Measurements from ENCODE around the gene CELF2.

The CELF2 gene

GRCh38 chr10:11002916-11003315, 14.8 kb upstream of the CELF2 start:
- DNase-seq, result no peak

DNA sequence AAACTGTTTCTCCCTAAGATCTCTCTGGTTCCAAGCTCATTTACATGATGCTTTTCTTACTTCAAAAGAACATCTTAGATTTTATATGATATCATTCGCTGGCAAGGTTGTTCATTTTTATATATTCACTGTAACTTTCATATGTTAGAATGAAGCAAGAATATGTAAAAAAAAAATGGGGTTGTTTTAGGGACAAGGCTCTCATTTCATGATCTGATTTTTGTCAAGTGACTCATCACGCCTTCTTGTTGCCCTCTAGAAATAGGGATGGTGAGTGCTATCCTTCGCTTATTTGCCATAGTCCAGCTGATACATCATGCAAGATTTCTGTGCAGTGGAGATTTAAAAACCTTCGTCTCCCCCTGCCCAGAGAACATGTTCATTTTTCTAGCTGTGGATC, 14.0 kb upstream of the CELF2 start:
- intact Hi-C loops (cut with DNase I), result no loop called here
- no peak for DNase-seq

More at GRCh38 chr10:11002916-11003315, 14.8 kb upstream of the CELF2 start:
- intact Hi-C loops (cut with DNase I), result no loop called here

- intact Hi-C loops (cut with DNase I), result no loop called here
- DNase-seq, result peak in 1 of 42 donors; percentile 28
Observed at GRCh38 chr10:11004144-11005077, 13.3 kb upstream of the CELF2 start.

GRCh38 chr10:11005725-11006427, 11.8 kb upstream of the CELF2 start:
- intact Hi-C loops (cut with DNase I), result no loop called here
- no peak for DNase-seq

DNA sequence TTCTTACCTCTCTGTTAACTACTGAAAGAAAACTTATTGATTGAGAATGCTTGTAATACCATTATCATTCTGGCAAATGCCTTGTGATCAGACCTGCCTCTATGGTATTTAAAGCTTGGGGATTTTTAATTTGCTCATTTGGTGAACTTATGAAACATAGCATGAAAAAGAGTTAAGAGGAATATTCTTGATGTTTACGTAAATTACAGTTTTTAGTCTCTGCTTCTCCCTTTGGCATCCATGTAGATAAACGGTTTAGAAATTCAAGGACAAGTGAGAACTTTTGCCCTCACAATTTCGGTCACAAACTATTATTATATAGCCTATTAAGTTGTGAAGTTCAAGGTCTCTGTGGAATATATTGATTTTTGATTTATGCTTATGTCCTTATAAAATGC, 11.2 kb upstream of the CELF2 start:
- intact Hi-C loops (cut with DNase I), result no loop called here
- DNase-seq, result no peak

DNA sequence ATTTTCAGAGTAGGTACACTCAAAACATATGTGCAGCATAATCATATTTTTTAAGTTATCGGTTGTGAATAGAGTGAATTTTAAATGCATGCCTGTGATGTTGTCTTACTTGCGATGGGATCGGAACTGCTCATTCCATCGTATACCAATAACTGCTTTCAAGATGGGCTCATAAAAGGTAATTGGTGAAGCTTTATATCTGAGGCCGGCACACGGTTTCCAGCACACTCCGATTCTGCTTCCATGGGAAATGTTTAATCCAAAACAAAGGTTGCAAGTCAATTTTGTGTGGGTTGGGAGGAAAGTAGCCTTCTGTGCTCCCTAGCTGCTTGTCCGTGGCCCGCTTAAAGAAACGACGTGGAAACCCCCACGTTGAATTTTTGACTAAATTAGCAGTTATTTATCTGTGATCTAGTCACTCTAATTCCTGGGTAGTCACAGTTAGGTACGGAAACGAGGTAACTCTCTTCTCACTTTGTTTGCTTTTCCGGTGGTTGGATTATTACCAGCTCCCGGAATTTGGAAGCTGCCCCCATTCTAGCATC, 10.1 kb upstream of the CELF2 start:
- no peak for DNase-seq
- intact Hi-C loops (cut with DNase I), result no loop called here

DNA sequence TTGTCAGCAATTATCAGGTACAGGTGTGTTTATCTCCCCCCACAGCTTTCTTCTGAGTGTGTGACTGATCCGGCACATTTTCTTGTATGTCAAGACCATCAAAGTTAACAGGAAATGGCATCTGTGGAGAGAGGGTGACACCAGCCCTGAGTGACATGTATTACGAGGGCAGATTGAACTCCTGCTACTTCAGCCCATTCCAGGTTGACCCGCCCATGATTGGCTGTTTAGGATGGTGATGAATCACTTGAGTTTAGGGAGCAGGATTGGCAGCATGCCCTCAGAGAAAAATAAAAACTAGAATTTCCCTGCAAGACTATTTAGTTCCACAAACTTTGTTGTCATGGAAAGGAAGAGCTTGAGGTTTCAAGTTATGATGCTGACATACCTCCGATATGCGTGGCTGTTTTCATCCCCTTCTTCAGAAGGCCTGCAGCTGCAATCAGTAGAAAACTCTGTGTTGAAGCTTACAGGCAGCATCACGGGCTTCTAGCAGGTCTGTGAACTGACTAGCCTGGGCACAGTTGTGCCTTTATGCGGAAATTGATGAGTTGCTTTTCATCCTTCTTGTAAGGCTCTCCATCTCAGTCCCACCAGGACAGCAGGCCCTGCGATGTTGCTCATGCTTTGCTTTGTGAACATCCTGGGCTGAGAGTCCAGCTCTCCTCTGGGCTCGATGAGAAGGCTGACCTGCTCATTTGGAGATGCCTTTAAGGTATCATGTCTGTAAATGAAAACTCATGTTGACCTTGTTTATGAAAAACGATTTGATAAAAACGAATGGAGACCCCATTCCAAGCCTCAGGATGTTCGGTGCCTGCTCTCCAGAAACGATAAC, 8.0 kb upstream of the CELF2 start:
- intact Hi-C loops (cut with DNase I), result no loop called here

DNA sequence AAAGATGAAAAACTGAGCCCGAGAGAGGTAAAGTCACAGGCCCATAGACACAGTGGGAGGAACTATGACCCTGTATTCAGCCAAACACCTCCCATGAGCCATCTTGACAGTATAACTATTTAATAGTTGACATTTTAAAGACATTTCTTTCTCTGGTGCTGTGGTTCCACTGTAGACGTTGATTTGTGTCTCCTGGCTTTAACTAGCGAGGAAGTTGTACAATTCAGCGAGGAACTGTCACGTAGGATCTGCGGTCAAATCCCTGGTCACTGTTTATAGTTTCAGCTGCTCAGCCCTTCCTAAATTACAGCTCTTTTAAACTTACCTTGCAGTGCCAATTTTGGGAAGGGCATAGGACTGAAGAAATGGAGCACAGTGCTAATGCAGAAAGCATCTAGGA, 7.1 kb upstream of the CELF2 start:
- no peak for DNase-seq
- intact Hi-C loops (cut with DNase I), result no loop called here

More for the DNA sequence above, 8.0 kb upstream of the CELF2 start:
- DNase-seq, result peak in 6 of 42 donors; percentile 27 to 66 (median 44)

DNA sequence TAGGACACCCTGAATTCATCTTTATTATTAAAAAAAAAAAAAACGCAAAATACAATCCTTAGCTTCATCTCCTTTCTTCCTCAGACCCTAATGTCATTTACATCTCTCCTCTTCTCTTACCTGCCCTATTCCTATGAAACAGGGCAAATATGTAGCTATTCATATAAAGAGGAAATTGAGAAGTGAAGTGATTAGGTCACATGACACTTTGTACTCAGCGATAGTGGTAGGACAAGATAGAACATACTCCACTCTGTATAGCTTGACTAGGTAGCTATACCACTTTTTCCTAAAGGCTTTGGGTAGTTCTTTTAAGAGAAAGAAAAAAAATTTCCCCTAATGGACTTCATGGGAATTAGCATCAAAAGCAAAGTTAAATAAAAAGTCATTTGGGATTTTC, 6.2 kb upstream of the CELF2 start:
- intact Hi-C loops (cut with DNase I), result no loop called here
- DNase-seq, result no peak

DNA sequence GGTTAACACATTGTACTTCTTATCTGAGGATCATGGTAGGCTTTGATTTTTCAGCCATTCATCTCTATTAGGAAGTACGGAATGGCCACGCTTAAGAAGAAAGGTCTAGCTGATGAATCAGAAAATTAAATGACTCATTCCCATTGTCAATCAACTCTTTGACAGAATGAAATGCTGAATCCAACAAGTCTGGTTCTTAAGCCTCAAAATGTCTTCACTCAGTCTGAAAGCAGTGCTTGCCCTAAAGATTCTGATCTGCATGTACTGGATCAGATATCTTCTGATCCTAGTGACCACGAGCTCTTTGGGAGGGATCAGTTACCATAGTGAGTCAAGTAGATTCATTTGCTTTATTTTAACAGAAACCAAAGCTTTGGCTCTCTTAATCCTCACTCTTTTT, 5.7 kb upstream of the CELF2 start:
- intact Hi-C loops (cut with DNase I), result no loop called here
- no peak for DNase-seq

GRCh38 chr10:11012421-11013295, 5.0 kb upstream of the CELF2 start:
- intact Hi-C loops (cut with DNase I), result no loop called here
- peak in 1 of 42 donors; percentile 39 for DNase-seq

DNA sequence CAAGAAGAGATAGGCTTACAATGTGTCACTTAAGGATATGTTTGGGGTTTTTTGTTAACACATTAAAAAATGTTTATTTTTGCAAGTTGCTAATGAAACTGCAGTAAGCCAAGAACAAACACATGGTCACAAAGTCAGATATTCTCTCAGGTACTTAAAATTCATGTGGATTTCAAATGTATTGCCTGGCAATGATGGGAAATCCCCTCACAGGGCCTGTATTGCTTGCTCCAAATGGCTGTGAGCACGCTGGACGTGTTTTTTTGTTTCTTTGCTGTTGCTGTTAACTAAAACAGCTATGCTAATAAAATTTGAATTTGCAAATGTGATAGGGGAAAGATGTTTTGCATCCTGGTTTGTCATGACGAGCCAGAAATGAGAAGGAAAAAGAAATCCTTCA, 3.8 kb upstream of the CELF2 start:
- intact Hi-C loops (cut with DNase I), result no loop called here
- DNase-seq, result no peak

DNA sequence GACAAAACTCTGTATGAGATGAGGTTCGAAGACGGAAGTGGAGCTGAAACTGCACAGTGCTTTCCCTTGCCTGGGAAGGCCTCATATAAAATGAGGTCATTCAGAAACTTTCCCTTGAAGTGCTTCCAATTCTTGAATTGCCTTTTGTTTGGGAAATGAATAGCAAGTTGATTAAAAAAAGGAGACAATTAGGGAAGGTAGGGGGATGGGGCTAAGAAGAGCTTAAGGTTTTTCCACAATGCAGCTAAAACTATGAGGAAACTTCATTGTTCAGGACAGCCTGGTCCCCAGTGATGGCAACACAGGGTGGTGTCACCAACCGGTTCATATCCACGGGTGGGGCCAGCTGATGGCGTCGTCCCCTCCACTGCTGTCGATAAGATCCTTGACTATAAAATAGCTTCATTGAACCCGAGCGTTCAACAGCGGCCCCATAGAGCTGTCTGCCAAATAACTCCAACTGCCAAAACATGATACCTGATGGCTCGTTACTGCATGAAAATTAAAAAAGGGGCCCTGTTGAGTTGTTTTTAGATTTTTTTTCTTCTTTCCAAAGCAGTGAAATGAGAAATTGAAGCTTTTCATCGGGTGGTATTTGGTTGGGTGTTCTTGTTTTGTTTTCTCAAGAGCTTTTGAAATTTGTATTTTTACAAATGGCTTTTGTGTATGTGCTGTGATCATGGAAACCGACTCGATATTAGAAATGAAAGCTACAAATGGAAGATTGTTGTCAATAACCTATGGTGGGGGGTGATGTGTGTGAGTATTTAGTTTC, 2.8 kb upstream of the CELF2 start:
- peak in 3 of 42 donors; percentile 31 to 45 (median 44) for DNase-seq
- intact Hi-C loops (cut with DNase I), result no loop called here

DNA sequence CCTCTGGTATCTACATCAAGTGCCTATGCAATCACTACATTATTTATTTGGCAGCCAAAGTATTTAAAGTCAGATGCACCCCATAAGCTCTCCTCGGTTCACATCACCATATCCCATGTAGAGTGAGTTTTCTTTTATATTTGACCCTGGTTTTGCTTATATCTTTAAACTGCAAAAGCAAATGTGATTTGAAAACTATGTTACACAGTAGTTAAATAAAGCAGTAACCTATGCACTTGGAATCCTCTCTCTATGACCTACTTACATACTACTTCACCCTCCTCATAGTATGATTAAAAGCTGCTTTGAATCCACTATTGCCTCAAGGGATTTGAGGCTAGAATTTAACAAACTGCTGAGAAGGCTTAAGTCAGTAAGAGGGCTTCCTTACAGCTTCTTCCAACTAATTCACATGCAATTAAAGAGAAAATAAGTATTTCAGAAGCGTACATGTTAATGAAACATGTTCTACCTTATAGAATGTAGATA, 2.2 kb upstream of the CELF2 start:
- intact Hi-C loops (cut with DNase I), result no loop called here
- no peak for DNase-seq

DNA sequence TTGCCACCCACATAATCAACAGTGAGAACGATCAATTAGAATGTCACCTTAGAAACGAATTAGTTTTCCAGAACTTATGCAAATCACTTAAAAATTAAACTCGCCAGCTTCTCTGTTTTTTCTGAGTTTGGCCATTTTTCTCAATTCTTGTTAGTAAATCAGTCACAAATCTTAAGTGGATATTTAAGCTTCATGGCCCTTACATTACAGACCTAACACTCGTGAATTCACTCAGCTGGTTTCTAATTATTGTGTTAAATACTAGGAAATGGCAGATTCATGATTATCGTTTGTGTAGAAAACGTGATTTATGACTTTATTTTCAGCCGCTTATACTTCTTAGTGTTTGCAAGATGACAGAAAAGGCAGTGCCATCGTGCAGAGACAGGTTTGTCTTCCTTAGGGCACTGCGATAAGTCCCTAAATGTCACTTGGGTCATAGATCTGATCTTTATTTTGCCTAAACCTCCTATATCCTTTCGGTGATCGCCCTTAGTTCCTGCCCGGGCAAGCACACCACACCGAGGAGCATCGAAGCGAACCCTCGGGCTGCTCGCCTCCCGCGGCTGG, 587 bp upstream of the CELF2 start:
- peak in 3 of 42 donors; percentile 22 to 34 (median 34) for DNase-seq
- intact Hi-C loops (cut with DNase I), result no loop called here

DNA sequence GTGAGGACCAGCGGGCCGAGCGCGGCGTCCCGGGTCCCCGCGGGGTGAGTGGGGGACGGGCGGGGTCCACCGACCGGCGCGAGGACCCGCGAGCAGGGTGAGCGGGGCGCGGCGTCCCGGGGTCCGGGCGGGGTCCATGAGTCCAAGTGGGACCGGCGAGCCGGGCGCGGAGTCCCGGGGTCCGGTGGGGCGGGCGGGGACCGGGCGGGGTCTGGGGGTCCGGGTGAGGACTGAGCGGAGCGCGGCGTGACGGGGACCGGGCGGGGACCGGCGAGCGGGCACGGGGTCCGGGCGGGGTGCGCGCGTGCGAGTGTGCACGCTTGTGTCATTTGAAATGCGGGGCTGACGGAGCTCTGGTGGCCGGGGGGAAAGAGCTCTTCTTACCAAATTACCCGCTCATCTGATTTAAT, 765 bp downstream of the CELF2 start:
- intact Hi-C loops (cut with DNase I), result no loop called here
- peak in 4 of 42 donors; percentile 14 to 44 (median 22) for DNase-seq
